Natural killer cell (primary cell): Measurements from ENCODE around the gene DCAF7. TPM values are rescaled to one million over a fixed set of nuclear protein-coding genes. Genes with fewer than 3 reads are reported as not detected.

Experiments used
- ATAC-seq, 3 donors: fragments of 150-1000 bp in 2 of 3; fragments of 200-7000 bp in 1 of 3; cut with Tn5 transposase; 1 replicate in 1 of 3; 2 replicates in 2 of 3; pipeline ENCODE4 v1.10.0; 2021; ENCODE audit warnings: mild to moderate bottlenecking in 2 of 3, moderate library complexity in 2 of 3
- DNase-seq, 2 donors: peaks; one replicate each; pipeline versions ENCODE4 v3.0.0 to v3.0.0-alpha.2; 2013 to 2021; ENCODE audit warnings: mixed read lengths in 1 of 2
- H3K27ac ChIP-seq: one replicate; pipeline ENCODE4 v1.5.1; 2013; ENCODE audit warnings: mild to moderate bottlenecking, low read length
- H3K27me3 ChIP-seq: one replicate; pipeline ENCODE4 v1.6.1; 2013; ENCODE audit warnings: low read length; ENCODE audit not compliant: control insufficient read depth, insufficient read depth
- H3K36me3 ChIP-seq: one replicate; pipeline ENCODE4 v1.6.1; 2013; ENCODE audit warnings: low read length; ENCODE audit not compliant: control insufficient read depth, insufficient read depth
- H3K4me1 ChIP-seq: one replicate; pipeline ENCODE4 v1.6.1; 2013; ENCODE audit warnings: low read length; ENCODE audit not compliant: control insufficient read depth, insufficient read depth
- H3K4me3 ChIP-seq: one replicate; pipeline ENCODE4 v1.5.1; 2013; ENCODE audit warnings: low read length
- H3K9me3 ChIP-seq: one replicate; pipeline ENCODE4 v1.6.1; 2013; ENCODE audit warnings: low read length; ENCODE audit not compliant: control insufficient read depth, insufficient read depth
- H3K27ac Mint-ChIP-seq, 2 donors: one replicate each; pipeline ENCODE4 v1.8.0; 2022; ENCODE audit warnings: mild to moderate bottlenecking in 2 of 2, mixed read lengths in 2 of 2, moderate library complexity in 1 of 2
- H3K27me3 Mint-ChIP-seq, 2 donors: one replicate each; pipeline ENCODE4 v1.8.0; 2022; ENCODE audit warnings: low read depth in 2 of 2, mixed read lengths in 2 of 2
- H3K36me3 Mint-ChIP-seq: one replicate; pipeline ENCODE4 v1.8.0; 2022; ENCODE audit warnings: mixed read lengths
- H3K4me1 Mint-ChIP-seq, 2 donors: one replicate each; pipeline ENCODE4 v1.8.0; 2022; ENCODE audit warnings: mixed read lengths in 2 of 2
- H3K4me3 Mint-ChIP-seq: one replicate; pipeline ENCODE4 v1.8.0; 2022; ENCODE audit warnings: mild to moderate bottlenecking, moderate library complexity, mixed read lengths
- H3K9me3 Mint-ChIP-seq, 2 donors: one replicate each; pipeline ENCODE4 v1.8.0; 2022; ENCODE audit warnings: mixed read lengths in 2 of 2
- CTCF ChIP-seq: fragments of 200-600 bp; IDR thresholded peaks from one replicate; pipeline ENCODE4 v1.8.0; 2022; ENCODE audit warnings: antibody characterized with exemption
- WGBS: methylation state at CpG from one replicate; pipeline ENCODE4 v1.1.7; 2013; ENCODE audit warnings: missing lambda C conversion rate; ENCODE audit not compliant: insufficient coverage; 5-methylcytosine and 5-hydroxymethylcytosine counted together
- intact Hi-C: fragments of 100-400 bp; cut with micrococcal nuclease; formaldehyde crosslinking; loops from one replicate; pipeline ENCODE4 v1.14.2; 2022
- total RNA-seq, 4 donors: library from RNA; stranded (reverse); fragments of 120-200 nt in 1 of 4; gene quantifications; one replicate each; pipeline versions ENCODE4 v1.2.3 to v1.2.4, GENCODE V29; 2013 to 2022

DCAF7 gene
- total RNA-seq, 3 donors from 2014 or later (not counting 1 experiment from before 2014, with no cell fraction given) = 55.5 to 83.5 (median 72.2) TPM

DNA sequence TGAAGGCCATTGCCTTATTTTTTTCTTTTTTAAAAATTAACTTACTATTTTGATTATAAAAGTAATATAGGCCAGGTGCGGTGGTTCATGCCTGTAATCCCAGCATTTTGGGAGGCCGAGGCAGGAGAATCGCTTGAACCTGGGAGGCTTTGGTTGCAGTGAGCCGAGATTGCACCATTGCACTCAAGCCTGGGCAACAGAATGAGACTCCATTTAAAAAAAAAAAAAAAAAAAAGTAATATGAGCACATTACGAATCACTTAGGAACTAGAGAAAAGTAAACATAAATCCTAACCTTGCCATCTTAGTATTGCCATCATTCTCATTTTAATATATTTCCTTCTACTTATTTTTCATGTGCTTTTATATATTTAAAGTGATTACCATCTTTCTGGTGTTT is 37.5 kb downstream of the DCAF7 start:
- ATAC-seq (no peak), DNase-seq (no peak)
- Histone ChIP-seq H3K27ac (no peak overlapping the region), H3K4me1 (peaks cover 7% of the 10 kb centered on the region), H3K4me3 (no peak overlapping the region), H3K27me3 (no peaks in the 10 kb centered on the region), H3K9me3 (no peaks in the 10 kb centered on the region), H3K36me3 (peaks cover 61% of the 10 kb centered on the region)
- H3K36me3 Mint-ChIP-seq = peaks cover 12% of the 10 kb centered on the region
- intact Hi-C loops = no loop called here
- WGBS = 98% methylated on average over 4 of the region's 5 CpGs
- H3K27me3 Mint-ChIP-seq = no peaks in the 10 kb centered on the region
- no peak for TF ChIP-seq CTCF
- peaks cover 12 to 28% of the 10 kb centered on the region in 2 donors for H3K4me1 Mint-ChIP-seq
- no peak overlapping the region for H3K4me3 Mint-ChIP-seq
- no peak overlapping the region for H3K27ac Mint-ChIP-seq
- no peaks in the 10 kb centered on the region for H3K9me3 Mint-ChIP-seq

DNA sequence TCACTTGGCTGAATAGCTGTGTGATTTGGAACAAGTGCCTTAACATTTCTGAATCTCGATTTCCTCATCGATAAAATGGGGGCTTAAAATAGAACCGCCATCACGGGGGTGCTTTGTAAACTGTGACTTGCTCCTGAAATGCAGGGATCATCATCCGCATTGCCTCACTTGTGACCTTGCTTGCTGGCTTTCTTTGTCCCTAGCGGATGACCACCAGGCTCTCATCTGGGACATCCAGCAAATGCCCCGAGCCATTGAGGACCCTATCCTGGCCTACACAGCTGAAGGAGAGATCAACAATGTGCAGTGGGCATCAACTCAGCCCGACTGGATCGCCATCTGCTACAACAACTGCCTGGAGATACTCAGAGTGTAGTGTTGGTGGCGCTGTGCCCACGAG is 38.5 kb downstream of the DCAF7 start:
- no peak overlapping the region for H3K4me3 Mint-ChIP-seq
- 92% methylated on average over 11 of the region's 11 CpGs for WGBS
- Histone ChIP-seq H3K9me3 (no peaks in the 10 kb centered on the region), H3K27me3 (no peaks in the 10 kb centered on the region), H3K36me3 (peaks cover 54% of the 10 kb centered on the region), H3K4me1 (peaks cover 7% of the 10 kb centered on the region), H3K4me3 (no peak overlapping the region), H3K27ac (no peak overlapping the region)
- H3K27me3 Mint-ChIP-seq = no peaks in the 10 kb centered on the region
- ATAC-seq = no peak
- no peak for DNase-seq
- H3K4me1 Mint-ChIP-seq = peaks cover 17 to 33% of the 10 kb centered on the region in 2 donors
- intact Hi-C loops = no loop called here
- TF ChIP-seq CTCF = no peak
- no peaks in the 10 kb centered on the region for H3K9me3 Mint-ChIP-seq
- peaks cover 12% of the 10 kb centered on the region for H3K36me3 Mint-ChIP-seq
- no peak overlapping the region for H3K27ac Mint-ChIP-seq

DNA sequence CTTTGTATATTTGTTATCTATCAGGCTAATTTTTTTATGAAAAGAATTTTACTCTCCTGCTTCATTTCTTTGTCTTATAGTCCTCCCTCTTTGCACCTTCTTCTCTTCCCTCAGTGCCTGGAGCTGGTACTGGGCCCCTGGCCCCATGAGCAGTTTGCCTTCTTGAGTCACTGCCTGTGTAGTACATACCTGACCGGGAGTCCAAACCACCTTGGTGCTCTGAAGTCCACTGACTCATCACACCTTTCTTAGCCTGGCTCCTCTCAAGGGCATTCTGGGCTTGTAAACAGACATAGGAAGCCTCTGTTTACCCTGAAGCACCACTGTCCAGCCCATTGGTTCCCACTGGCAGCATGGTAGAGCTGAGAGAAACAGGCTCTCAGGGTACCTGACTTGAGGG is 39.4 kb downstream of the DCAF7 start:
- ATAC-seq = no peak
- H3K9me3 ChIP-seq = no peaks in the 10 kb centered on the region
- H3K36me3 ChIP-seq = peaks cover 56% of the 10 kb centered on the region
- no peaks in the 10 kb centered on the region for H3K9me3 Mint-ChIP-seq
- WGBS = 96% methylated on average over 1 of the region's 1 CpG
- no peaks in the 10 kb centered on the region for H3K27me3 Mint-ChIP-seq
- TF ChIP-seq CTCF = no peak
- H3K4me1 Mint-ChIP-seq = peaks cover 17 to 33% of the 10 kb centered on the region in 2 donors
- no peak overlapping the region for H3K4me3 Mint-ChIP-seq
- no peak overlapping the region for H3K4me3 ChIP-seq
- no peaks in the 10 kb centered on the region for H3K27me3 ChIP-seq
- no peak overlapping the region for H3K27ac ChIP-seq
- DNase-seq = no peak
- peaks cover 7% of the 10 kb centered on the region for H3K4me1 ChIP-seq
- peaks cover 12% of the 10 kb centered on the region for H3K36me3 Mint-ChIP-seq
- intact Hi-C loops = no loop called here
- H3K27ac Mint-ChIP-seq = no peak overlapping the region

GRCh38 chr17:63592797-63593196 is 42.5 kb downstream of the DCAF7 start:
- Histone ChIP-seq H3K27me3 (no peaks in the 10 kb centered on the region), H3K4me1 (peaks cover 5% of the 10 kb centered on the region), H3K9me3 (no peaks in the 10 kb centered on the region), H3K36me3 (peaks cover 39% of the 10 kb centered on the region), H3K4me3 (no peak overlapping the region), H3K27ac (no peak overlapping the region)
- peaks cover 17 to 27% of the 10 kb centered on the region in 2 donors for H3K4me1 Mint-ChIP-seq
- DNase-seq (no peak), ATAC-seq (no peak)
- TF ChIP-seq CTCF = no peak
- WGBS = 97% methylated on average over 2 of the region's 3 CpGs
- no peak overlapping the region for H3K4me3 Mint-ChIP-seq
- no peak overlapping the region for H3K27ac Mint-ChIP-seq
- H3K27me3 Mint-ChIP-seq = no peaks in the 10 kb centered on the region
- intact Hi-C loops = no loop called here
- H3K9me3 Mint-ChIP-seq = no peaks in the 10 kb centered on the region
- peaks cover 12% of the 10 kb centered on the region for H3K36me3 Mint-ChIP-seq
